GM12878 (cell line): Measurements from ENCODE around the gene WDR86. TPM values are rescaled to one million over a fixed set of nuclear protein-coding genes. Genes with fewer than 3 reads are reported as not detected.

Source experiments
- ATAC-seq: fragments of 200-7000 bp; cut with Tn5 transposase; 3 replicates; pipeline ENCODE4 v1.9.1; 2020; ENCODE audit warnings: mild to moderate bottlenecking, moderate library complexity
- BruUV-seq: library from RNA; stranded (reverse); fragments of 400-500 nt; replicated peaks from 2 replicates; lab custom pipeline; 2021; lab: Mats Ljungman, UMichigan
- CTCF ChIA-PET: fragments of 300-600 bp; sonication (Branson Sonifier 250); formaldehyde crosslinking; extraction: SDS; loops from one replicate; lab custom pipeline; 2021; ENCODE audit warnings: inconsistent platforms; lab: Yijun Ruan, JAX
- POLR2A ChIA-PET: fragments of 350-600 bp; formaldehyde crosslinking; extraction: SDS; loops from one replicate; lab custom pipeline; 2021; ENCODE audit warnings: inconsistent platforms; lab: Charles Lee
- RAD21 ChIA-PET: fragments of 300-600 bp; sonication (Branson Sonifier 250); formaldehyde crosslinking; loops from one replicate; lab custom pipeline; 2023; ENCODE audit warnings: antibody characterized with exemption; ENCODE audit not compliant: unreplicated experiment; lab: Charles Lee
- SMC1A ChIA-PET: fragments of 300-600 bp; sonication (Branson Sonifier 250); formaldehyde crosslinking; loops from one replicate; lab custom pipeline; 2023; ENCODE audit not compliant: unreplicated experiment, uncharacterized antibody; lab: Charles Lee
- DNase-seq: peaks from one replicate; pipeline ENCODE4 v3.0.0-alpha.2; 2011; ENCODE audit warnings: low read depth, low spot score
- FAIRE-seq: peaks from 3 replicates; lab custom pipeline; 2011; peaks lifted over from hg19 to GRCh38; lab: Jason Lieb, UNC
- H2AFZ ChIP-seq: 2 replicates; pipeline ENCODE4 v1.6.0; 2011; ENCODE audit warnings: low read depth, low read length, control low read depth; ENCODE audit not compliant: control insufficient read depth
- H3K27ac ChIP-seq: 2 replicates; pipeline ENCODE4 v1.5.1; 2011; ENCODE audit warnings: control low read depth; ENCODE audit not compliant: control insufficient read depth, insufficient read depth
- H3K27me3 ChIP-seq, 2 experiments: replicated peaks in 1 of 2; 2 replicates each; pipeline versions ENCODE4 v1.6.0 to v1.6.1; 2011; ENCODE audit warnings: low read length in 1 of 2; ENCODE audit not compliant: control insufficient read depth in 2 of 2, insufficient read depth in 2 of 2
- H3K36me3 ChIP-seq, 2 experiments: 2 replicates each; pipeline ENCODE4 v1.5.1; 2011; ENCODE audit warnings: low read length in 1 of 2; ENCODE audit not compliant: control insufficient read depth in 2 of 2, insufficient read depth in 2 of 2
- H3K4me1 ChIP-seq: 2 replicates; pipeline ENCODE4 v1.6.1; 2011; ENCODE audit warnings: mild to moderate bottlenecking, low read length, moderate library complexity, mixed read lengths; ENCODE audit not compliant: control insufficient read depth, insufficient read depth
- H3K4me2 ChIP-seq: 2 replicates; pipeline ENCODE4 v1.6.0; 2011; ENCODE audit warnings: control low read depth; ENCODE audit not compliant: control insufficient read depth, insufficient read depth
- H3K4me3 ChIP-seq: fragments of 200-600 bp; sonication (generic); 2 replicates; pipeline ENCODE4 v1.5.1; 2016
- H3K79me2 ChIP-seq: 2 replicates; pipeline ENCODE4 v1.6.0; 2011; ENCODE audit warnings: low read length; ENCODE audit not compliant: control insufficient read depth, insufficient read depth
- H3K9ac ChIP-seq: 2 replicates; pipeline ENCODE4 v1.8.0; 2011; ENCODE audit warnings: low read length, control low read depth, mixed read lengths; ENCODE audit not compliant: control insufficient read depth, insufficient read depth
- H3K9me3 ChIP-seq: replicated peaks from 3 replicates; pipeline ENCODE4 v1.5.1; 2011; ENCODE audit warnings: mild to moderate bottlenecking, low read length; ENCODE audit not compliant: control insufficient read depth, insufficient read depth
- H4K20me1 ChIP-seq: 2 replicates; pipeline ENCODE4 v1.6.0; 2011; ENCODE audit not compliant: control insufficient read depth, insufficient read depth
- ASH2L ChIP-seq: fragments of 300-600, 200-600 bp; sonication (generic); IDR thresholded peaks from 2 replicates; pipeline ENCODE4 v1.6.1; 2017; ENCODE audit warnings: low read depth, mild to moderate bottlenecking, borderline replicate concordance
- CHD1 ChIP-seq: IDR thresholded peaks from 2 replicates; pipeline ENCODE4 v1.6.1; 2012; ENCODE audit warnings: low read depth, low read length, improper control_type of control experiment
- HDAC2 ChIP-seq: fragments of 200-600 bp; sonication (generic); IDR thresholded peaks from 2 replicates; pipeline ENCODE4 v1.6.1; 2017
- HDGF ChIP-seq: fragments of 450-650 bp; IDR thresholded peaks from 2 replicates; pipeline ENCODE4 v1.6.1; 2016; ENCODE audit warnings: antibody characterized with exemption
- HSF1 ChIP-seq: fragments of 150-350 bp; IDR thresholded peaks from 2 replicates; pipeline ENCODE4 v1.6.1; 2014; ENCODE audit warnings: mild to moderate bottlenecking, low read depth, low read length
- IRF4 ChIP-seq: IDR thresholded peaks from 2 replicates; pipeline ENCODE4 v1.6.1; 2011; ENCODE audit warnings: low read depth, low read length
- MYC ChIP-seq: IDR thresholded peaks from 2 replicates; pipeline ENCODE4 v1.6.1; 2011; ENCODE audit warnings: mild to moderate bottlenecking, low read length, moderate library complexity, inconsistent platforms; ENCODE audit not compliant: insufficient read depth, insufficient replicate concordance, insufficient read length, severe bottlenecking
- POU2F2 ChIP-seq: IDR thresholded peaks from 3 replicates; pipeline ENCODE4 v1.6.1; 2011; ENCODE audit warnings: low read depth, mild to moderate bottlenecking, low read length, borderline replicate concordance
- RAD21 ChIP-seq: IDR thresholded peaks from 2 replicates; pipeline ENCODE4 v1.6.1; 2011; ENCODE audit warnings: mild to moderate bottlenecking, low read depth, low read length, moderate library complexity; ENCODE audit not compliant: insufficient read depth
- RAD51 ChIP-seq: fragments of 450-650 bp; IDR thresholded peaks from 2 replicates; pipeline ENCODE4 v1.6.1; 2016; ENCODE audit warnings: moderate library complexity, mild to moderate bottlenecking, inconsistent platforms
- RUNX3 ChIP-seq: IDR thresholded peaks from 2 replicates; pipeline ENCODE4 v1.6.1; 2012; ENCODE audit warnings: low read length, inconsistent platforms
- SMC3 ChIP-seq: IDR thresholded peaks from 2 replicates; pipeline ENCODE4 v1.6.1; 2011; ENCODE audit warnings: low read length, improper control_type of control experiment, borderline replicate concordance
- SUPT20H ChIP-seq: IDR thresholded peaks from 2 replicates; pipeline ENCODE4 v1.6.1; 2011; ENCODE audit warnings: low read depth, mild to moderate bottlenecking, low read length, moderate library complexity, borderline replicate concordance; ENCODE audit not compliant: control insufficient read depth
- TCF7 ChIP-seq: IDR thresholded peaks from 2 replicates; pipeline ENCODE4 v1.6.1; 2014; ENCODE audit warnings: antibody characterized with exemption, borderline replicate concordance
- ZBED1 ChIP-seq: IDR thresholded peaks from 2 replicates; pipeline ENCODE4 v1.6.1; 2016; ENCODE audit warnings: borderline replicate concordance
- ZNF384 ChIP-seq: IDR thresholded peaks from 2 replicates; pipeline ENCODE4 v1.6.1; 2012; ENCODE audit warnings: low read depth, mild to moderate bottlenecking, low read length, improper control_type of control experiment, borderline replicate concordance
- ZNF687 ChIP-seq: fragments of 450-650 bp; IDR thresholded peaks from 2 replicates; pipeline ENCODE4 v1.6.1; 2017; ENCODE audit warnings: mild to moderate bottlenecking, moderate library complexity
- WGBS: methylation state at CpG from one replicate; pipeline ENCODE4 v1.1.6; 2016; ENCODE audit warnings: low lambda C conversion rate; ENCODE audit not compliant: insufficient replicate concordance, insufficient coverage; ENCODE audit errors: missing lambda C conversion rate; 5-methylcytosine and 5-hydroxymethylcytosine counted together
- in situ Hi-C: fragments of 300-500 bp; cut with MboI; formaldehyde crosslinking; loops from 9 replicates; pipeline ENCODE4 v1.14.3; 2018; ENCODE audit warnings: mixed read lengths
- intact Hi-C: fragments of 100-400 bp; cut with micrococcal nuclease; formaldehyde crosslinking; loops from one replicate; pipeline ENCODE4 v1.14.2; 2022; ENCODE audit not compliant: unreplicated experiment
- polyA plus RNA-seq, 11 experiments: library from polyadenylated mRNA; depleted of rRNA in 4 of 11; unstranded in 6 of 11; stranded (reverse) in 5 of 11; fragments of >200 nt; fragmentation: Nextera tagmentation in 4 of 11; fragmentation: Illumina TruSeq in 1 of 11; extraction: Ambion mirVana in 4 of 11; extraction: Trizol in 1 of 11; gene quantifications; 1 replicate in 1 of 11; 2 replicates in 10 of 11; pipeline versions ENCODE4 v1.2.1 to v1.2.3, GENCODE V29; 2011 to 2016; ENCODE audit warnings: inconsistent platforms in 2 of 11, missing spikeins in 2 of 11, low read depth in 1 of 11
- total RNA-seq, 4 experiments: library from RNA; depleted of rRNA in 3 of 4; stranded (reverse); fragments of >200 nt in 3 of 4; fragmentation: Illumina TruSeq in 1 of 4; extraction: Trizol in 1 of 4; gene quantifications; 2 replicates each; pipeline versions ENCODE4 v1.2.1 to v1.2.3, GENCODE V29; 2013 to 2021

Gene WDR86
- total and polyA plus RNA-seq, 10 of the 15 experiments (the other 5 are each of a cell fraction or from before 2014, with no cell fraction given): 0.05 to 0.19 (median 0.15) TPM; not detected in 7

GRCh38 chr7:151448261-151449252 lies 38.7 kb upstream of the WDR86 start:
- no peaks in the 10 kb centered on the region for H3K36me3 ChIP-seq
- 2% methylated on average over 57 of the region's 61 CpGs for WGBS
- ChIA-PET SMC1A (interaction anchor here (0.6 to 3.8 kb wide), 8 partner anchors 22 to 184 kb away, joined by 3 to 14 read pairs (median 7); no protein-coding TSS in a partner anchor), CTCF (interaction anchor here (0.5 to 3.1 kb wide), 23 partner anchors 9 to 311 kb away, joined by 3 to 25 read pairs (median 5); no protein-coding TSS in a partner anchor), RAD21 (interaction anchor here (0.5 to 2.8 kb wide), 9 partner anchors 11 to 344 kb away, joined by 3 to 14 read pairs (median 3); no protein-coding TSS in a partner anchor), POLR2A (interaction anchor here (0.9 kb wide), 1 partner anchor 71 kb away, joined by 3 read pairs; the partner anchor contains the start of gene RHEB)
- DNase-seq (no peak), FAIRE-seq (peak; percentile 71), ATAC-seq (peak; percentile 94)
- H3K4me1 ChIP-seq: no peaks in the 10 kb centered on the region; the same call in 1 of the 2 replicates
- in situ Hi-C loops: loop anchor here (5.0 to 10.0 kb wide), 2 partner anchors 66 to 84 kb away; no protein-coding TSS in a partner anchor
- H3K79me2 ChIP-seq: no peaks in the 10 kb centered on the region
- H3K27me3 ChIP-seq: no peaks in the 10 kb centered on the region; a peak in 1 of 4 replicates
- H3K4me3 ChIP-seq: peak overlapping the region; percentile 56; the same call in 1 of the 2 replicates
- H3K4me2 ChIP-seq: peak overlapping the region; percentile 93
- H3K9ac ChIP-seq: peak overlapping the region; percentile 44
- intact Hi-C loops: loop anchor here (1.0 to 2.0 kb wide), 3 partner anchors 80 to 310 kb away; no protein-coding TSS in a partner anchor
- no peaks in the 10 kb centered on the region for H4K20me1 ChIP-seq
- H2AFZ ChIP-seq: peak overlapping the region; percentile 86
- no peak overlapping the region for H3K27ac ChIP-seq
- no TSS peak for BruUV-seq
- H3K9me3 ChIP-seq: no peaks in the 10 kb centered on the region
- TF ChIP-seq POU2F2 (no peak), IRF4 (no peak), HDAC2 (no peak), ZNF384 (no peak), ZBED1 (no peak), MYC (no peak), RUNX3 (0 out of 2 replicates have a peak, but pooled peaks have one; percentile 22), SUPT20H (no peak), ZNF687 (no peak), HSF1 (no peak), SMC3 (peak; percentile 67), RAD51 (no peak), RAD21 (peak; percentile 72), CHD1 (no peak), ASH2L (no peak), TCF7 (no peak), HDGF (no peak)
